Vagina (tissue), 2 donors: ENCODE data around the gene RPL5.

ENCODE experiments used
- CTCF ChIP-seq, 3 experiments: fragments of 450-650 bp in 2 of 3; fragments of 200-600 bp in 1 of 3; sonication (generic) in 1 of 3; IDR thresholded peaks; one replicate each; pipeline ENCODE4 v1.5.1; 2017 to 2019; ENCODE audit warnings: antibody characterized with exemption in 3 of 3, mild to moderate bottlenecking in 2 of 3, moderate library complexity in 2 of 3
- POLR2A ChIP-seq, 2 donors: fragments of 450-650 bp; IDR thresholded peaks; one replicate each; pipeline ENCODE4 v1.6.1; 2017; ENCODE audit warnings: antibody characterized with exemption in 2 of 2, mild to moderate bottlenecking in 2 of 2, moderate library complexity in 2 of 2

DNA sequence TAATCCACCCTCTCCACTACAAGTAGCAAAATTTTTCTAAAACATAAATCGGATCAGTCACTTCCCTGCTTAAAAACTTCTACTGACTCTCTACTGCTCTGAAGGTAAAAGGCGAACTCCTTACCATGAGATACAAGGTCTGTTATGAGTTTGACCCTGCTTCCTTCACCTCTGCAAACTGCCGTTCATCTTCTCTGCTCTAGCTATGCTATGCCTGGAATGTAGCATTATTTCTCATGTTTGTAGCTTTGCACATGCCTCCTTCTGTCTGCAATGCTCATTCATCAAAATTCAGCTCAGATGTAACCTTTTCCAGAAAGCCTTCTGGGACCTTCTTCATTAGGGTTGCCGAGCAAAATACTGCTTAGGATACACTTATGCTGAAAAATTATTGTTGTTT is 30.8 kb downstream of the RPL5 start:
- TF ChIP-seq POLR2A (IDR thresholded peaks at IDR 0.05) (no peak), CTCF (IDR thresholded peaks at IDR 0.05) (no peak)
